Inflammatory macrophage treated with lipopolysaccharide for 4 hours (primary cell): Measurements from ENCODE around the gene UGT2B28.
A peak's percentile ranks its signal among the peaks of the same experiment; 100 is the strongest.
"Not testable (repeated sequence)": the region's sequence is repeated elsewhere in the genome, so short reads cannot be mapped to it uniquely, and the experiment has no call there.

Experiments
- DNase-seq: peaks from one replicate; pipeline ENCODE4 v3.0.0-alpha.2; 2020

UGT2B28 gene

DNA sequence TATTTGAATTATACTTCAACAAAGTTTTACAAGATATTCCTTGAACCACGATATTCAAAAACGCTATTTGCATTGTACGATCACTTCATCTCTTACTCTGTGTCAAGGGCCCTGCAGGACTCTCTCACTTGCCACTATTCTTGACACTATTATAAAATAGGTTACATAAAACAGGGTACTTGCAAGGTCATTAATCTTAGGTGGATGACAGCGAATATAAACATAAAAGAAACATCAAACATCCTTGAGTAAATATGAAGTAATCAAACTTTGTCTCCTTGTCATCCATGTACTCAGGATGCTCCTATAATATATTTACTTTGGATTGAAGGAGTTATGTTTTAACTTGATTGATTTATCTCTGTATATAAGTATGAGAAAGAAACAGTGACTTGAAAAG lies at the start of gene UGT2B28:
UGT2B28 (plus strand) TSS at position 395 of the 400 bp plus-strand sequence. CDS start 26 bp downstream, outside the sequence.
- DNase-seq = not testable (repeated sequence)

DNA sequence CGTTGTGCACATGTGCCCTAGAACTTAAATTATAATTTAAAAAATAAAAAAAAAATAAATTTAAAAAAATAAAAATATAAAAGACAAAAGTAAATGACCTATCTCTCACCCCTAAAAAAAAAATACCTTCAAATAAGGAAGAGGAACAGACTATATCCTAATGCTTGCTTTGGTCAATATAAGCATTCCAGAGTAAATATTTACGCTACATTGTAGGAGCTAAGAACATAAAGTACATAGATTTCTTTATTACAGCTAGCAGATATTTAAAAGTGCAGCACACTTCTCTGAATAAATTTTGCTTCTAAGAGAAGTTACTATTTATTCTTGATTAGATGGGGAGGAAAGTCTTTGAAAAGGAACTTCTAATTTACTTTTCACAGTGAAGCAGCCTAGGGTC lies 41.2 kb upstream of the UGT2B28 start:
- DNase-seq = no peak

DNA sequence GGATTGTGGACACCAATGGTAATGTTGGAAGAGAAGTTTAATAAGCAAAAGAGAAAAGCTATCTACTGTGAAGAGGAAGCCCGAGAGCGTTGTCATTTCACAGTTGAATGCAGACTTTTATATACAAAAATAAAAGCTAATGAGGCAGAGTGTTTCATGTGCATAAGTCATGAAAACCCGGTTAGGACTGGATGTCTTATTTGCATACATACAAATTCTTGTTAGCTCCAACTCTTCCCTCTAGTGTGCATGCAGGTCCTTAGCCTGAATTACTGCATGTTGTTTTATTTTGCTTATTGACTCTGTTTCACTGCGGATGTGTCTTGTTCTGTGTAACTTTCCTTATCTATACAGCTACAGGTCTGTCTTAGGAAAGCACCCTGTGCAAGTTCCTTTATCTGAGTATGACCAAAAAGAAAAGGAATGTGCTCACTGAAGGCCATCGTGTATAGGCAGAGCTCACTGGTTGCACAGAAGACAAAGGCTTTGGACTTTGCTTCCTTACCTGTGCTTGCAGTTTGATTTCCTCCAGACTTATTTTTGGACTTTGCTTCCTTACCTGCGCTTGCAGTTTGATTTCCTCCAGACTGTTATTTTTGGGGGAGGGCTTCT lies 40.6 kb upstream of the UGT2B28 start:
- DNase-seq = no peak

DNA sequence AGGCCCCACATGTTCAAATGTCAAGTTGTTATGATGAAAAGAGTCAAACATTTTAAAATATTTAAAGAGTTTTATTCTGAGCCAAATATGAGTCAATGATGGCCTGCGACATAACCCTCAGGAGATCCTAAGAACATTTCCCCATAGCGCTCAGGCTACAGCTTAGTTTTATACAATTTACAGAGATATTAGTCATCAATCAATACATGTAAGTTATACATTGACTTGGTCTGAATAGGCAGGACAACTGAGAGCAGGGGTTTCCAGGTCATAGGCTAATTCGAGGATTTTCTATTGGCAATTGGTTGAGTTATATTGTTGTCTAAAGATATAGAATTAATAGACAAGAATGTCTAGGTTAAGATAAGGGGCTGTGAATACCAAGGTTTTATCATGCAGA lies 39.5 kb upstream of the UGT2B28 start:
- not testable (repeated sequence) for DNase-seq

DNA sequence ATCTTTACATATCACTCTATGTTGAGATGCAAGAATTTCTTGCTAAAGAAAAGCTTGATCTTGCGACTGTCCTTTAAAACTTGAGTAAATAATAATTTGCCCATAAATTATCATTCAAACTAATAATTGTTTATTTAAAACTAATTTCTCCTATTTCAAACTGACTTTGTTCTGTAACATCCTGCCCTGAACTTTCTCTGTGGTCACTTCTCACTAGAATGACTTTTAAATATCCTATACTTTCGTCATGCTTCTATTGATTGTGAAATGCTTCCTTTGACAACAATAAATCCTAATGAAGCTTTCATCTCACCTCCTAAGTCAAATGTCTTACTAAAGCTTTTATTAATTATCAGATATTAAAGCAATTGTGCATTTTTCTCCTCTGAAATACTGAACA lies 38.5 kb upstream of the UGT2B28 start:
- not testable (repeated sequence) for DNase-seq

DNA sequence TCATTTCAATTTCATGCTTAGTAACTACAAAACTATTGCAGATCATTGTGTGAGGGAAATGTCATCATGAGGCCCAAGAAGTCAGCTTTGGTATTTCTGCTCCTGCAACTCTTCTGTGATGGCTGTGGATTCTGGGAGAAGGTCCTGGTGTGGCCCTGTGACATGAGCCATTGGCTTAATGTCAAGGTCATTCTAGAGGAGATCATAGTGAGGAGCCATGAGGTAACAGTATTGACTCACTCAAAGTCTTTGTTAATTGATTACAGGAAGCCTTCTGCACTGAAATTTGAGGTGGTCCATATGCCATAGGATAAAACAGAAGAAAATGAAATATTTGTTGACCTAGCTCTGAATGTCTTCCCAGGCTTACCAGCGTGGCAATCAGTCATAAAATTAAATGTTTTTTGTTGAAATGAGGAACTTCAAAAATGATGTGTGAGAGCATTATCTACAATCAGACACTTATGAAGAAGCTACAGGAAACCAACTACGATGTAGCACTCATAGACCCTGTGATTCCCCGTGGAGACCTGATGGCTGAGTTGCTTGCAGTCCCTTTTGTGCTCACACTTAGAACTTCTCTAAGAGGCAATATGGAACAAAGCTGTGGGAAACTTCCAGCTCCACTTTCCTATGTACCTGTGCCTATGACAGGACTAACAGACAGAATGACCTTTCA lies 37.6 kb upstream of the UGT2B28 start:
- not testable (repeated sequence) for DNase-seq

DNA sequence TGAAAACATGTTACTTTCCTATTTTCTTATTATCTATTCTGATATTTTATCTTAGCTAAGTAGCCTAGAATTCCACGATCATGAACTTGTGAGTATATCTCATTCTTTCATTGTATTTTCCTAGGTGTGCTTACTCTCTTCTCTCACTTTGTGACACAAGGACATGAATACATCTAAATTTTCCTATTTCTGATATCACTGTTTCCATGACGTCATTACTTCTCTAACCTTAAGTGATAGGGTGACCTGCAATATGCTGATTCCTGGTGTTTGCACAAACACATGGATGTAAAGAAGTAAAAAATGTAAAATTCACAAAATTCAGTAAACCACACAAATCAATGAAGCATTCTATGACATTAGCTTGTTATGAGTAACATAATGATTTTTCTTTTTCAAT lies 29.4 kb upstream of the UGT2B28 start:
- DNase-seq = not testable (repeated sequence)

DNA sequence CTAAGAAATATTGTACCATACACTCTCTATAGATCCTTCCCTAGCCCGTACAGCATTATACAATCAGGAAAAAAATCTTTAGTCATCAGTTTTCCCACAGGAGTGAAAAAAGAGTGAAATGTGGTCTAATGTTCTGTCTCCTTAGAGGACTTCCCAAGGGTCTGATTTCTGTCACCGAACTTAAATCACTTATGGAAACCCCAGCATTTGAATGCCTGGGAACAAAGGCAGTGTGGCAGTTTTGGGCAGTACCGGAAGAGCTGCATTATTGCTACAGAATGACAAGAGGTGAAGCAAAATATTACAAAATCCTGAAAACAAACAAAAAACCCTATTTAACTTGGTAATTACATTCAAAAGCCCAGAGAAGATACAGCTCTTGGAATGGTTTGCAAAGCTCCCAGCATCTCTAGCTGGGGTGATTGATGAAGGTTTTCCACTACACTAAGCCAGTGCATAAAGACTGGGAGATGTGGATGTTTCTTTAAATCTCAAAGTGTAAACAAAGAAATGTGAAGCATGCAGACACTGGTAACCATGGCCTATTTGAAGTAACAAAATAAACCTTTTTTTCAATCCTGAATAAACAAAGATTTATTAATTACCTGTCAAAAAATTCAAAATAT lies 27.0 kb upstream of the UGT2B28 start:
- DNase-seq = not testable (repeated sequence)

DNA sequence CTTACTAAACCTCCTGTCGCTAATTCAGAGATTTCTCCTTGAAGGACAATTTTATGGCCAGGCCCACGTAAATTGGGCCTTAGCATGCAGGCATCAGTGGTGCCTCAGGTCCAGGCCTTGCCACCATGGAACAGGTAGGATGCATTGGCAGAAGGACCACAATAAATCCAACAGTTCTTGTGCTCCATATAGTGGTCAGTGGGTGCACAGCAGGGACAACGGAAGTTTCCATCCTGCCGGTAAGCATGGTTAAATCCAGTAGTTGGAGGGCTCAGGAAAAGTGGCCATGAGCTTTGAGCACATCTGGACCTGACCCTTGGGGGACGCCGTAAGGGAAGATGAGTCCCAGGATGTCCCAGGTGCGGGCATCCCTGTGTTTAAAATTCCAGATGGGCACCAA lies 11.7 kb upstream of the UGT2B28 start:
- DNase-seq = not testable (repeated sequence)

DNA sequence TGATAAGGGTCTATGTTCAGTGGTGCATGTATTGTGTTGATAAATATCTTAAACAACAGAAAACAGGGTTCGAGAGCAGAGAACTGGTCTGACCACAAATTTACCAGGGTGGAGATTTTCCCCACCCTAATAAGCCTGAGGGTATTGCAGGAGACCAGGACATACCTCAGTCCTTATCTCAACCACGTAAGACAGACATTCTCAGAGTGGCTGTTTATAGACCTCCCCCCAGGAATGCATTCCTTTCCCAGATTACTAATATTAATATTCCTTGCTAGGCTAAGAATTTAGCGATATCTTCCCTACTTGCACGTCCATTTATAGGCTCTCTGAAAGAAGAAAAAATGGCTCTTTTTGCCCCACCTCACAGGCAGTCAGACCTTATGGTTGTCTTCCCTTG lies 16.1 kb downstream of the UGT2B28 start:
- not testable (repeated sequence) for DNase-seq

DNA sequence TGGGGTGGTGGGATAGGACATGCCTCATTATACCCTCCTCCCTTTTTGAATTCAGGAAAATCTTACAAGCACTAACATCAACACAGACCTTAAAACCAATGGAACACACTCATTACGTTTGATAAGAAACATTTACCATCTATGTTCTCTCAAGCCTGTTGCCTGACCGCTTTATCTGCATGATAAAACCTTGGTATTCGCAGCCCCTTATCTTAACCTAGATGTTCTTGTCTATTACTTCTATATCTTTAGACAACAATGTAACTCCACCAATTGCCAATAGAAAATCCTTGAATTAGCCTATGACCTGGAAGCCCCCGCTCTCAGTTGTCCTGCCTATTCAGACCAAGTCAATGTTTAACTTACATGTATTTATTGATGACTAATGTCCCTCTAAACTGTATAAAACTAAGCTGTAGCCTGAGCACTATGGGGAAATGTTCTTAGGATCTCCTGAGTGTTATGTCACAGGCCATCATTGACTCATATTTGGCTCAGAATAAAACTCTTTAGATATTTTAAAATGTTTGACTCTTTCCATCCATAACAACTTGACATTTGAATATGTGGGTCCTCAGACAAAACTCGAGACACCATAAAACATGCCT lies 28.3 kb downstream of the UGT2B28 start:
- not testable (repeated sequence) for DNase-seq

DNA sequence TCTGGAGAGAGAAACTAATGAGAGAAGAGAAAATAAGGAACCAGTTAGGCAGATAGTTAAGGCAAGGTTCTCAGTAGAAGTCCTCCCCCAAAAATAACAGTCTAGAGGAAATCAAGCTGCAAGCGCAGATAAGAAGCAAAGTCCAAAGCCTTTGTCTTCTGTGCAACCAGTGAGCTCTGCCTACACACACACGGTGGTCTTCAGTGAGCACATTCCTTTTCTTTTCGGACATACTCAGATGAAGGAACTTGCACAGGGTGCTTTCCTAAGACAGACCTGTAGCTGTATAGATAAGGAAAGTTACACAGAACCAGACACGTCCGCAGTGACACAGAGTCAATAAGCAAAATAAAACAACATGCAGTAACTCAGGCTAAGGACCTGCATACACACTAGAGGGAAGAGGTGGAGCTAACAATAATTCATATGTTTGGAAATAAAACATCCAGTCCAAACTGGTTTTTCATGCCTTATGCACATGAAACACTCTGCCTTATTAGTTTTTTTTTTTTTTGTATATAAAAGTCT lies 29.3 kb downstream of the UGT2B28 start:
- not testable (repeated sequence) for DNase-seq

DNA sequence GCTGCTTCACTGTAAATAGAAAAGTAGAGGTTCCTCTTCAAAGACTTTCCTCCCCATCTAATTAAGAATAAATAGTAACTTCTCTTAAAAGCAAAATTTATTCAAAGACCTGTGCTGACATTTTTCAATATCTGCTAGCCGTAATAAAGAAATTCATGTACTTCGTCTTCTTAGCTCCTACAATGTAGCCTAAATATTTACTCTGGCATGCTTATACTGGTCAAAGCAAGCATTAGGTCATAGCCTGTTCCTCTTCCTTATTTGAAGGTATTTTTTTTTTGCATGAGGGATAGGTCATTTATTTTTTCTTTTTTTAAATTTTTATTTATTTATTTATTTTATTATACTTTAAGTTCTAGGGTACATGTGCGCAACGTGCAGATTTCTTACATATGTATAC lies 30.0 kb downstream of the UGT2B28 start:
- not testable (repeated sequence) for DNase-seq

DNA sequence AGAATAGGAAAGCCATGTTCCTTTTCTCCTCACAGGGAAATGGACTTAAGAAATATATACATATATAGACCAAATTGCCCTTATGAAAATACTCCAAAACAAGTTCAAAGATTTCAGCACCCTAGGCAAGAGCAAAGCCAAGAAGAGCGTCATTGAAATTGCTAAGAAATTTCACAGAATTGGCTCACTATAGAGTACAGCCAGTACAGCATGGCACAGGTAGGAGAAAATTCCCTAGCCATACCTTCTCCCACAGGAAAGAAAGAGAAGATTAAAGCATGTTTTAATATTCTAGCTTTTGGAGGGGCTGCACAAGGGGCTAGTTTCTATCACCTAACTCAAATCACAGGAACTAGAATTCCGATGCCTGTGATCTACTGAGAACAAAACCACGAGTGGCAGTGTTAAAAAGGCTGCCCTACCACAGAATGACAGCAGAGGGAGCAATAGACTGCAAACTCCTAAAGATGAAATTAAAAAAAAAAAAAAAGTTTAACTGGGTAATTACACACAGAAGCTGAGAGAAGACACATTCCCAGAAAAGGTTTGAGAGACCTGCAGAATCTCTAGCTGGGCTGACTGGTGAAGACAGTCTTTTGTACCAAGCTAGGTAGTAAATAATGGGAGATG lies 37.5 kb downstream of the UGT2B28 start:
- peak; percentile 16 for DNase-seq

DNA sequence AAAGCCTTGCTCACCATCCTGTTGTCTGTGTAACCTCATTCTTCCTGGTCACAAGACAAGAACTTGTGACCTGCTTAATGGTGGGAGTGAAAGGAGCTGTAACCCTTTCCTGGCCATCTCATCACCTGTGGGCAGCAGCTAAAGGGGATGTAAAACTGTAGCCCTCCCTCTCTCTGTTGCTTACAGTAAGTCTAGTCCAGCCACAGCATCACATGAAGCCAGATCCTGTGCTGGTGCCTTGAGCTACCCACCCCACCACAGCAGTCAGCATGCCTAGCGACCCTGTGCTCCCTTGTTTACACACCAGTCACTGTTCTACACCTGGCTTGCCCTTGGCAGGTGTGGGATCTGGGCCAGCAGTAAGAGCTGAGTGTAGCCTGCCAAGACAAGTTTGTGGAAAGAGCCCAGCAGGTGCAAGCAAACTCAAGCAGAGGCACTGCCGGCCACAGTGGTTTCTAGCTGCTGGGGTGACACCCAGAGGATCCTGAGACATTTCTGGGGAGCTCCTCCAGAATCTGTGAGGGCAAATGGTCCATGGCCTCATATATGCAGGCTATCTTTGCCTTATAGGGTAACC lies 41.0 kb downstream of the UGT2B28 start:
- no peak for DNase-seq

DNA sequence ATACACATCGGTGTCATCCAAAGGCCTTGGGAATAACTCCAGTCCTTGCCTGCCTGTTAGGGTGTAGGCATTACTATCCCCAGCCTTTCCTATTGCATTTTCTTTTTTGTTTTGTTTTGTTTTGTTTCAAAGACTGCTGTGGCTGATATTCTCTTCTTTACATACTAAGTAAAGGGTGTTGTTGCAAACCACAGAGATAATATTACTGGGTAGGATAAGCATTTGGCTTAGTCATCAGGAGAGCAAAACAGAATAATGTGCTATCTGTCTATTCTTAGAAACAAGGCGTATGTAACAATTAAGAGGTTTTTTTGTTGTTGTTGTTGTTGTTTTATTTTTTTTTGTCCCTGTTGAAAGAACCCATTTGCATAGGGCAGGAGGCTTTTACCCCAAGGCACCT lies 41.8 kb downstream of the UGT2B28 start:
- no peak for DNase-seq

DNA sequence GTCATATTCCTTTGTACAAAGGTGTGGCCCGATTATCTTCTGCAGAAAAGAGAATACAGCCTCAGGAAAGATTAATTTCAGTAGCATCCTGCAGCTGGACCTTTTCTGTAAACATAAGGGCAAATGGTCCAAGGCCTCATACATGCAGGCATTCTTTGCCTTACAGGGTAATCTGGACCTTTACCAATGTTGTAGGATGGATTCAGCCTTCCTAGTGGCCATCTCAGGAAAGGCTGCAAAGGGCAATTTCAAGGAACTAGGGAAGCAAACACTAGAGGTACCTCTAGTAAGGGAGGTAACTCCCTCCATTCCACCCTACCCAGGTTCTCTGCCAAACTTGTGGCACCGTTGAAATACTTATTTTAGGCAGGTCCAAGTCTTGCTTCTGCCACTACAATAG lies 43.0 kb downstream of the UGT2B28 start:
- no peak for DNase-seq

DNA sequence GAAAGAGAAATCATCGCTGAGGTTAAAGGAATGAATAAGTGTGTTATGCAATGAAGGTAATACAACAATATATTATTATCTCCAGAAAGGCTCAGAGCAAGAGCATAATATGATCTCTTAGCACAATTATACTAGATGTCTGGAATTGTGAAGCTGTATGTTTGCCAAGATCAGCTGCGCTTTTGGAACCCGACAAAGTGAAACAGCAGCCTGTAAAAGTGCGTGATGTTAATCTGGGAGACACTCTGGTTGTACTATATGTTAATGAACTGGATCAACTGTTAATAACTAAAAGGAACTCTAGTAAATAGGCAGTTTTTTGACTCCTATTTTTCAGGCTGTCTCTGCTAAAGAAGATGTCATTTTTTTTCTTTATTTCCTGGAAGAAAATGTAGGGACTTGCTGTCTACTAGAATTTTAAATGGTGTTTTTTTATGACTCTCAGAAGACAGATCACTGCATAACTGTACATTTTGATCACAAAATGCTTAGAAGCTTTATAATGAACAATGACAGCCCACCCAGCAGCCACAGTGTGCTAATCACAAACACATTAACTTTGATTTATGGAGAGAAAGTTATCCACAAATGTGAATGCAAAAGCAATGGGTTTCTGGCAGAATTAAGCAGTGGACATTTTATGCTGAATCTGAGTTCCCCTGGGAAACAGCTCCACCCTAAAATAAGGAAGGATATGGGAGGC lies 50.2 kb downstream of the UGT2B28 start:
- DNase-seq = no peak

DNA sequence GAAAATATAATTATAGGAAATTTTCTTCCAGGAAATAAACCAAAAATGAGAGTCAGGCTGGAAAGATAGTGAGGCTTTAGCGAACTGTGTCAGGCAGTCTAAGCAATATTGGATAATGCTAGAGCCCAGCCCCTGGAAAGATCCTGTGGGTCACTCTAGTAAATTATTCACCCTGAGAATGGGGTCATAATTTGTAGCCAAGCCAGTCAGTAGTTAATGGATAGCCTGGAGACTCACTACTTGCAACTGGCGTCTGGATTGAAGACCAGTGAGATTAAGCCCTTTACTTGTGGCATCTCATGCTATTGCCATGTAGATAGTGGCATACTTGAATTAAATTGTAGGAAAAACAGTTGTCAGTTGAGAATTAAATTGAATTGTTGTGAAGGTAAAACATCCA lies 51.0 kb downstream of the UGT2B28 start:
- not testable (repeated sequence) for DNase-seq

DNA sequence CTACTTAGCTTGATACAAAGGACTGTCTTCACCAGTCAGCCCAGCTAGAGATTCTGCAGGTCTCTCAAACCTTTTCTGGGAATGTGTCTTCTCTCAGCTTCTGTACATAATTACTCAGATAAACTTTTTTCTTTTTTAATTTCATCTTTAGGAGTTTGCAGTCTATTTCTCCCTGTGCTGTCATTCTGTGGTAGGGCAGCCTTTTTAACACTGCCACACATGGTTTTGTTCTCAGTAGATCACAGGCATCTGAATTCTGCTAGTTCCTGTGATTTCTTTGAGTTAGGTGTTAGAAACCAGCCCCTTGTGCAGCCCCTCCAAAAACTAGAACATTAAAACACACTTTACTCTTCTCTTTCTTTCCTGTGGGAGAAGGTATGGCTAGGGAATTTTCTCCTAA lies 55.2 kb downstream of the UGT2B28 start:
- DNase-seq = not testable (repeated sequence)

DNA sequence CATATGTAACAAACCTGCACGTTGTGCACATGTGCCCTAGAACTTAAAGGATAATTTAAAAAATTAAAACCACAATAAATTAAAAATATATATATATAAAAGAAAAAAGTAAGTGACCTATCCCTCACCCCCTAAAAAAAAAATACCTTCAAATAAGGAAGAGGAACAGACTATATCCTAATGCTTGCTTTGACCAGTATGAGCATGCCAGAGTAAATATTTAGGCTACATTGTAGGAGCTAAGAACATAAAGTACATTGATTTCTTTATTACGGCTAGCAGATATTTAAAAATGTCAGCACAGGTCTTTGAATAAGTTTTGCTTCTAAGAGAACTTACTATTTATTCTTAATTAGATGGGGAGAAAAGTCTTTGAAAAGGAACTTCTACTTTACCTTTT lies 62.8 kb downstream of the UGT2B28 start:
- DNase-seq = not testable (repeated sequence)
